ENCODE data around the gene USP27X.

USP27X gene

DNA sequence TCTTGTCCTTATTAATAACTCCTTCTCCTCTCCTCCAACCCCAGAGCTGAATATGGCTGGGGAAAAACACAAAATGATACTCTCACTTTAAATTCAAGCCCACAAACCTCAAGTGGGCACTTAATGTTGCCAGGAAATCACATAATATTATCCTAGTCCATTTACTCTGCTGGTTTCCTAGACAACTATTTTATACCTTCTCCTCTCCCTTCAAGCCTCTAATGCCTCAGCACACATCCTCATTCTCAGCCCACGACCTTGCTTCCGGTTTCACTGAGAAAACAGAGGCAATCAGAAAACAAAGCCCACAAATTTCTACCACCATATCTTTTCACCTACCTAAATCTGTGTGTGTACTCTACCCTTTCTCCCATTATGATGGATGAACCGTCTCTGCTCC, 31.1 kb downstream of the USP27X start:
- TF ChIP-seq, protein P1, sequence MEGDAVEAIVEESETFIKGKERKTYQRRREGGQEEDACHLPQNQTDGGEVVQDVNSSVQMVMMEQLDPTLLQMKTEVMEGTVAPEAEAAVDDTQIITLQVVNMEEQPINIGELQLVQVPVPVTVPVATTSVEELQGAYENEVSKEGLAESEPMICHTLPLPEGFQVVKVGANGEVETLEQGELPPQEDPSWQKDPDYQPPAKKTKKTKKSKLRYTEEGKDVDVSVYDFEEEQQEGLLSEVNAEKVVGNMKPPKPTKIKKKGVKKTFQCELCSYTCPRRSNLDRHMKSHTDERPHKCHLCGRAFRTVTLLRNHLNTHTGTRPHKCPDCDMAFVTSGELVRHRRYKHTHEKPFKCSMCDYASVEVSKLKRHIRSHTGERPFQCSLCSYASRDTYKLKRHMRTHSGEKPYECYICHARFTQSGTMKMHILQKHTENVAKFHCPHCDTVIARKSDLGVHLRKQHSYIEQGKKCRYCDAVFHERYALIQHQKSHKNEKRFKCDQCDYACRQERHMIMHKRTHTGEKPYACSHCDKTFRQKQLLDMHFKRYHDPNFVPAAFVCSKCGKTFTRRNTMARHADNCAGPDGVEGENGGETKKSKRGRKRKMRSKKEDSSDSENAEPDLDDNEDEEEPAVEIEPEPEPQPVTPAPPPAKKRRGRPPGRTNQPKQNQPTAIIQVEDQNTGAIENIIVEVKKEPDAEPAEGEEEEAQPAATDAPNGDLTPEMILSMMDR (IDR thresholded peaks at IDR 0.05; ENCODE audit: low read depth, low read length, missing control alignments): no peak
- no peak for DNase-seq (ENCODE audit: low read depth)
- in situ Hi-C loops (cut with HindIII; ENCODE audit: low sequenced_read_pairs): no loop called here
- H3K4me3 ChIP-seq (ENCODE audit: low read depth, low read length): no peak overlapping the region

- in situ Hi-C loops (cut with HindIII; ENCODE audit: low sequenced_read_pairs): no loop called here
- TF ChIP-seq, protein P1 (IDR thresholded peaks at IDR 0.05; ENCODE audit: low read depth, low read length, missing control alignments): no peak
- no peak for DNase-seq (ENCODE audit: low read depth)
- H3K4me3 ChIP-seq (ENCODE audit: low read depth, low read length): no peak overlapping the region
These were observed 32.8 kb downstream of the USP27X start for GRCh38 chrX:49912086-49912485.

DNA sequence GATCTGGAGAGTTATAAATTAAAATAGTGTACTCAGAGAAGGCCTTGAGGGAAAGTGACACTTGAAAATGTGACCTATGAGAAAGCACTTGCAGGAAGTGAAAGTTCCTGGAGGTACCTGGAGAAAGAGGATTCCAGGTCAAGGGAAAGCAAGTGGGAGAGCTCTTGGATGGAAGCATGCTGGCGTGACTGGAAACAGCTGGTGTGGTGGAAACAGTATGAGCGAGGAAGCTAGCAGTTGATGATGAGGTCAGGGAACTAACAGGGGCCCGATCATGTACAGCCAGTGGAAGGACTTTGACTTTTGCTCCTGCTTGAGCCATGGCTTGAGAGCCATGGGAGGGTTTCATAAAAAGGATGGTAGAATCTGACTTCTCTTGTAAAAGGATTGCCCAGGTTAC, 33.6 kb downstream of the USP27X start:
- TF ChIP-seq, protein P1 (IDR thresholded peaks at IDR 0.05; ENCODE audit: low read depth, low read length, missing control alignments): no peak
- in situ Hi-C loops (cut with HindIII; ENCODE audit: low sequenced_read_pairs): no loop called here
- DNase-seq (ENCODE audit: low read depth): no peak
- H3K4me3 ChIP-seq (ENCODE audit: low read depth, low read length): no peak overlapping the region

DNA sequence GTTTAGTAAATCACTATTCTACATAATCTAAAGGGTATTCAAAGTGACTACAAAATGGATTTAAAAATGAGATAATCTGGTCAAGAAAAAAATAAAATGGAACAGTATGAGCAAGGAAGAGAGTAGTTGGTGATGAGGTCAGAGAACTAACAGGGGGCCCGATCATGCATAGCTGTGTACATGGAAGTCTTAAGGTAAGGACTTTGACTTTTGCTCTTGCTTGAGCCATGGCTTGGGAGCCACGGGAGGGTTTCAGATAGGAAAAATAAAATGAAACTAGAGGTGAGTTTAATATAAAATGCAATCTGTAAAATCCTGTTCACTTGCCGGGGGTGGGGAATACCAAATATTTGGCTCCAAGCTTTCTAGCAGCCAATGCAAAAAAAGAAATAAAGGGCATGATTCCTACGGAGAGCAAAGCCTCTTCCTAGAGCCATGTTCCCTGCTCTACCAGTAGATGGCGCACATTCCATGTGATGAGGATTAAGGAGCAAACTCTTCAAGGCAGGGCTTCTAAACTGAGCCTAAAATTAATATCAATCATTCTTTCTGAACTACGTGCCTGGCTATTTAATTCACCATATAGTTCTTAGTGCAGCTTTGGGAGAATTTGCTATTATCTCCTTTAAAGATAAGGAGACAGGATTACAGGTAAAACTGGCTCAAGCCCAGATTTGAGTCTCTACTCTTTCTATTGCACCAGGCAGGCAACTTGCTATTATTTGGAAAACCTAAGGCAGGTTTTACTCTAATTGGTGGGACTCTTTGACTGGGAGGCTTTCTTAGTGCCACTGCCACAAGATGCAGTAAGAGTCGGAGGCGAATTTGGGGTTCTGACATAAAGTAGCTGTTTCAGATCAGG, 36.3 kb downstream of the USP27X start:
- H3K4me3 ChIP-seq (ENCODE audit: low read depth, low read length): no peak overlapping the region
- in situ Hi-C loops (cut with HindIII; ENCODE audit: low sequenced_read_pairs): no loop called here
- TF ChIP-seq, protein P1 (IDR thresholded peaks at IDR 0.05; ENCODE audit: low read depth, low read length, missing control alignments): peak; percentile 84
- DNase-seq (ENCODE audit: low read depth): peak; percentile 24

- DNase-seq (ENCODE audit: low read depth): no peak
- in situ Hi-C loops (cut with HindIII; ENCODE audit: low sequenced_read_pairs): no loop called here
- no peak overlapping the region for H3K4me3 ChIP-seq (ENCODE audit: low read depth, low read length)
- TF ChIP-seq, protein P1 (IDR thresholded peaks at IDR 0.05; ENCODE audit: low read depth, low read length, missing control alignments): peak; percentile 79
These were observed 40.3 kb downstream of the USP27X start for GRCh38 chrX:49919617-49920016.

DNA sequence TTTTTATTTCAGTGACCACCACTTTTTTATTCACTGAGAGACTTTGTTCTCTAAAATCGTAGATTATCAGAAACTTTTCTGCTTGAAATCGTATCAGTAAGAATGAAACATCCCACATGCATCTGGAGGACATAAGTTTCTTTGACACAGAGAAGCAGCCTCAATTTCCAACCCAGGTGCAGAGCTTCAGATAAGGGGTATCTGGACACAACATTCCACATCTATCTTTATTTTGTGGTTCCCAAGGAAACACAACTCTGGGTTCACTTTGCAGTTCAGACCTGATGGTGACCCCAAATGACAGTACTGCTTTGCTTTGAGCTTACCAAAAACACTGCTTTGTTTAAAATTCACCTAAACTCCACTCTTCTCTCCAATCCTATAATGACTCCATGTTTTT, 41.8 kb downstream of the USP27X start:
- TF ChIP-seq, protein P1 (IDR thresholded peaks at IDR 0.05; ENCODE audit: low read depth, low read length, missing control alignments): no peak
- in situ Hi-C loops (cut with HindIII; ENCODE audit: low sequenced_read_pairs): no loop called here
- no peak for DNase-seq (ENCODE audit: low read depth)
- no peak overlapping the region for H3K4me3 ChIP-seq (ENCODE audit: low read depth, low read length)
